Tibial artery (tissue), 4 donors: ENCODE results near the gene VSIR.
A peak's percentile ranks its signal among the peaks of the same experiment; 100 is the strongest.

Source experiments
- DNase-seq, 2 donors: peaks; one replicate each; pipeline ENCODE4 v3.0.0-alpha.2; 2019
- H3K27ac ChIP-seq, 2 donors: fragments of 200-600 bp; sonication (generic) in 1 of 2; 1 replicate in 1 of 2; 2 replicates in 1 of 2; pipeline ENCODE4 v1.5.1; 2018 to 2019; ENCODE audit warnings: mild to moderate bottlenecking in 1 of 2
- H3K27me3 ChIP-seq, 2 donors: fragments of 200-600 bp; sonication (generic) in 1 of 2; one replicate each; pipeline versions ENCODE4 v1.5.1 to v1.6.0; 2016 to 2019
- H3K36me3 ChIP-seq, 3 donors: fragments of 200-600 bp; sonication (generic) in 2 of 3; one replicate each; pipeline ENCODE4 v1.5.1; 2016 to 2019; ENCODE audit warnings: mild to moderate bottlenecking in 2 of 3
- H3K4me1 ChIP-seq, 4 donors: fragments of 200-600 bp; sonication (generic) in 2 of 4; 1 replicate in 3 of 4; 2 replicates in 1 of 4; pipeline ENCODE4 v1.5.1; 2016 to 2019
- H3K4me3 ChIP-seq, 2 donors: fragments of 200-600 bp; sonication (generic) in 1 of 2; 1 replicate in 1 of 2; 2 replicates in 1 of 2; pipeline ENCODE4 v1.5.1; 2018 to 2019; ENCODE audit warnings: mild to moderate bottlenecking in 2 of 2
- H3K9me3 ChIP-seq, 3 donors: fragments of 200-600 bp; sonication (generic) in 1 of 3; one replicate each; pipeline ENCODE4 v1.5.1; 2016 to 2019
- CTCF ChIP-seq, 2 experiments: fragments of 200-600 bp in 1 of 2; fragments of 450-650 bp in 1 of 2; IDR thresholded peaks; one replicate each; pipeline ENCODE4 v1.5.1; 2017 to 2019; ENCODE audit warnings: antibody characterized with exemption in 2 of 2, mild to moderate bottlenecking in 1 of 2, moderate library complexity in 1 of 2
- intact Hi-C: fragments of 100-400 bp; cut with DNase I; formaldehyde crosslinking; loops from one replicate; pipeline ENCODE4 v1.15.0; 2023; ENCODE audit warnings: low total_unique reads

The VSIR gene

GRCh38 chr10:71747039-71747531, 26.2 kb downstream of the VSIR start:
- no peak overlapping the region for H3K4me3 ChIP-seq
- TF ChIP-seq CTCF (IDR thresholded peaks at IDR 0.05): no peak
- H3K9me3 ChIP-seq: peaks cover 0 to 4% (median 0%) of the 10 kb centered on the region in 3 donors
- no peak for DNase-seq
- intact Hi-C loops: no loop called here
- H3K36me3 ChIP-seq: peaks cover 15 to 28% (median 27%) of the 10 kb centered on the region in 3 donors
- peaks cover 3 to 31% (median 25%) of the 10 kb centered on the region in 4 donors for H3K4me1 ChIP-seq
- H3K27me3 ChIP-seq: no peaks in the 10 kb centered on the region
- peak overlapping the region in 1 of 2 donors; percentile 4 for H3K27ac ChIP-seq

- Histone ChIP-seq H3K27ac (peak overlapping the region in 1 of 2 donors; percentile 4), H3K36me3 (peaks cover 10 to 22% (median 21%) of the 10 kb centered on the region in 3 donors), H3K4me1 (peaks cover 3 to 31% (median 25%) of the 10 kb centered on the region in 4 donors), H3K27me3 (no peaks in the 10 kb centered on the region), H3K4me3 (no peak overlapping the region), H3K9me3 (peaks cover 0 to 4% (median 0%) of the 10 kb centered on the region in 3 donors)
- no peak for DNase-seq
- intact Hi-C loops: no loop called here
- no peak for TF ChIP-seq CTCF (IDR thresholded peaks at IDR 0.05)
Observed at GRCh38 chr10:71746344-71747037, 26.8 kb downstream of the VSIR start.

- H3K4me1 ChIP-seq: peaks cover 3 to 31% (median 25%) of the 10 kb centered on the region in 4 donors
- no peak for TF ChIP-seq CTCF (IDR thresholded peaks at IDR 0.05)
- H3K27me3 ChIP-seq: no peaks in the 10 kb centered on the region
- intact Hi-C loops: no loop called here
- no peak overlapping the region for H3K4me3 ChIP-seq
- peaks cover 9 to 15% (median 14%) of the 10 kb centered on the region in 3 donors for H3K36me3 ChIP-seq
- H3K9me3 ChIP-seq: peaks cover 0 to 4% (median 0%) of the 10 kb centered on the region in 3 donors
- no peak for DNase-seq
- no peak overlapping the region for H3K27ac ChIP-seq
Observed at GRCh38 chr10:71745664-71746250, 27.6 kb downstream of the VSIR start.

- DNase-seq: no peak
- Histone ChIP-seq H3K9me3 (peaks cover 0 to 4% (median 0%) of the 10 kb centered on the region in 3 donors), H3K36me3 (peaks cover 2 to 8% (median 7%) of the 10 kb centered on the region in 3 donors), H3K4me3 (no peak overlapping the region), H3K27me3 (no peaks in the 10 kb centered on the region), H3K4me1 (peaks cover 3 to 28% (median 25%) of the 10 kb centered on the region in 4 donors), H3K27ac (no peak overlapping the region)
- intact Hi-C loops: no loop called here
- TF ChIP-seq CTCF (IDR thresholded peaks at IDR 0.05): no peak
Observed at GRCh38 chr10:71744897-71745663, 28.2 kb downstream of the VSIR start.

- no peaks in the 10 kb centered on the region for H3K36me3 ChIP-seq
- no peak for DNase-seq
- H3K4me1 ChIP-seq: peaks cover 3 to 16% (median 15%) of the 10 kb centered on the region in 4 donors
- no peak overlapping the region for H3K27ac ChIP-seq
- H3K4me3 ChIP-seq: no peak overlapping the region
- intact Hi-C loops: no loop called here
- TF ChIP-seq CTCF (IDR thresholded peaks at IDR 0.05): no peak
- peaks cover 0 to 4% (median 0%) of the 10 kb centered on the region in 3 donors for H3K9me3 ChIP-seq
- H3K27me3 ChIP-seq: no peaks in the 10 kb centered on the region
Observed at GRCh38 chr10:71743866-71744265, 29.5 kb downstream of the VSIR start.
